Osteoblast (primary cell): ENCODE measurements around the gene PCARE. TPM values are rescaled to one million over a fixed set of nuclear protein-coding genes. Genes with fewer than 3 reads are reported as not detected.

Source experiments
- DNase-seq: peaks from one replicate; pipeline ENCODE4 v3.0.0; 2011; ENCODE audit warnings: low spot score, mixed read lengths; ENCODE audit not compliant: insufficient read length; ENCODE audit errors: missing footprints
- H2AFZ ChIP-seq: 2 replicates; pipeline ENCODE4 v1.6.0; 2011; ENCODE audit warnings: mild to moderate bottlenecking, low read length
- H3K27ac ChIP-seq: 2 replicates; pipeline ENCODE4 v1.5.1; 2011; ENCODE audit warnings: mild to moderate bottlenecking, low read depth, low read length, moderate library complexity
- H3K27me3 ChIP-seq: 2 replicates; pipeline ENCODE4 v1.6.0; 2012; ENCODE audit warnings: mild to moderate bottlenecking, control low read depth, inconsistent platforms, low read length, moderate library complexity; ENCODE audit not compliant: insufficient read depth
- H3K36me3 ChIP-seq: 2 replicates; pipeline ENCODE4 v1.5.1; 2011; ENCODE audit warnings: mild to moderate bottlenecking, low read length, control low read depth, moderate library complexity; ENCODE audit not compliant: insufficient read depth
- H3K4me1 ChIP-seq: 2 replicates; pipeline ENCODE4 v1.5.1; 2011; ENCODE audit warnings: mild to moderate bottlenecking, low read length, control low read depth, moderate library complexity; ENCODE audit not compliant: insufficient read depth
- H3K4me2 ChIP-seq: 2 replicates; pipeline ENCODE4 v1.6.0; 2011; ENCODE audit warnings: mild to moderate bottlenecking, low read length; ENCODE audit not compliant: insufficient read depth
- H3K4me3 ChIP-seq: fragments of 200-600 bp; sonication (generic); 3 replicates; pipeline ENCODE4 v1.5.1; 2012; ENCODE audit warnings: mild to moderate bottlenecking, low read length, inconsistent platforms; ENCODE audit not compliant: insufficient read depth
- H3K79me2 ChIP-seq: 2 replicates; pipeline ENCODE4 v1.6.0; 2012; ENCODE audit warnings: mild to moderate bottlenecking, low read length, control low read depth, inconsistent platforms; ENCODE audit not compliant: insufficient read depth
- H3K9me3 ChIP-seq: 2 replicates; pipeline ENCODE4 v1.5.1; 2011; ENCODE audit warnings: low read depth, low read length, control low read depth
- H4K20me1 ChIP-seq: 2 replicates; pipeline ENCODE4 v1.6.0; 2012; ENCODE audit warnings: mild to moderate bottlenecking, low read length, control low read depth; ENCODE audit not compliant: insufficient read depth
- total RNA-seq: library from RNA; depleted of rRNA; stranded (reverse); fragments of >200 nt; gene quantifications from 2 replicates; pipeline ENCODE4 v1.2.3, GENCODE V29; 2012
- TF ChIP-seq, protein P1 (sequence below): IDR thresholded peaks from 2 replicates; pipeline ENCODE4 v1.5.1; 2011; ENCODE audit warnings: mild to moderate bottlenecking, low read depth, low read length, moderate library complexity; ENCODE audit errors: extremely low read depth

The PCARE gene
- total RNA-seq, 1 donor = not detected

DNA sequence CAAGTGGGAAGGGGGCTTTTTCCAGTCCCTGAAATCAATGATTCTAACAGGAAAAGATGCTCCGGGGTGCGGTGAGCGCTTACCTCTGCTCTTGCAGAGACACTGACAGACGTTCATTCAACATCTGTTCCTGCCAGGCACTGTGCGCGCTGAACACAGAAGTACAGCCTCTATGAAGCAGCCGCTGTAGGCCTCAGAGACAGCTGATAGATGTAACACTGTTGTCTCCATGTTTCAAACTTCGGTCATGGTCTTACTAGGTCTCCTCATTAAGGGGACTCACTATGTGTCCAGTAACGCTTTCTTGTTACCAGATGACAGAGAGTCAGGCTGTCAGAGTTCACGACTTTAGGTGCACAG lies 40.2 kb upstream of the PCARE start:
- no peak for DNase-seq
- Histone ChIP-seq H2AFZ (peak overlapping the region; percentile 72), H3K27ac (peak overlapping the region; percentile 86), H3K36me3 (no peaks in the 10 kb centered on the region), H3K4me1 (peaks cover 60% of the 10 kb centered on the region), H3K27me3 (no peaks in the 10 kb centered on the region), H4K20me1 (no peaks in the 10 kb centered on the region), H3K4me3 (peak overlapping the region; percentile 84), H3K9me3 (no peaks in the 10 kb centered on the region), H3K4me2 (peak overlapping the region; percentile 76), H3K79me2 (peaks cover 38% of the 10 kb centered on the region)
- TF ChIP-seq, protein P1, sequence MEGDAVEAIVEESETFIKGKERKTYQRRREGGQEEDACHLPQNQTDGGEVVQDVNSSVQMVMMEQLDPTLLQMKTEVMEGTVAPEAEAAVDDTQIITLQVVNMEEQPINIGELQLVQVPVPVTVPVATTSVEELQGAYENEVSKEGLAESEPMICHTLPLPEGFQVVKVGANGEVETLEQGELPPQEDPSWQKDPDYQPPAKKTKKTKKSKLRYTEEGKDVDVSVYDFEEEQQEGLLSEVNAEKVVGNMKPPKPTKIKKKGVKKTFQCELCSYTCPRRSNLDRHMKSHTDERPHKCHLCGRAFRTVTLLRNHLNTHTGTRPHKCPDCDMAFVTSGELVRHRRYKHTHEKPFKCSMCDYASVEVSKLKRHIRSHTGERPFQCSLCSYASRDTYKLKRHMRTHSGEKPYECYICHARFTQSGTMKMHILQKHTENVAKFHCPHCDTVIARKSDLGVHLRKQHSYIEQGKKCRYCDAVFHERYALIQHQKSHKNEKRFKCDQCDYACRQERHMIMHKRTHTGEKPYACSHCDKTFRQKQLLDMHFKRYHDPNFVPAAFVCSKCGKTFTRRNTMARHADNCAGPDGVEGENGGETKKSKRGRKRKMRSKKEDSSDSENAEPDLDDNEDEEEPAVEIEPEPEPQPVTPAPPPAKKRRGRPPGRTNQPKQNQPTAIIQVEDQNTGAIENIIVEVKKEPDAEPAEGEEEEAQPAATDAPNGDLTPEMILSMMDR = no peak

- Histone ChIP-seq H3K27me3 (no peaks in the 10 kb centered on the region), H3K4me1 (peaks cover 60% of the 10 kb centered on the region), H3K27ac (peak overlapping the region; percentile 86), H3K36me3 (no peaks in the 10 kb centered on the region), H2AFZ (no peak overlapping the region), H3K9me3 (no peaks in the 10 kb centered on the region), H3K4me3 (no peak overlapping the region), H4K20me1 (no peaks in the 10 kb centered on the region), H3K79me2 (peaks cover 31% of the 10 kb centered on the region), H3K4me2 (peak overlapping the region; percentile 76)
- peak; percentile 94 for DNase-seq
- TF ChIP-seq, protein P1 = no peak
Measured at GRCh38 chr2:29113891-29114321, 39.6 kb upstream of the PCARE start.

DNA sequence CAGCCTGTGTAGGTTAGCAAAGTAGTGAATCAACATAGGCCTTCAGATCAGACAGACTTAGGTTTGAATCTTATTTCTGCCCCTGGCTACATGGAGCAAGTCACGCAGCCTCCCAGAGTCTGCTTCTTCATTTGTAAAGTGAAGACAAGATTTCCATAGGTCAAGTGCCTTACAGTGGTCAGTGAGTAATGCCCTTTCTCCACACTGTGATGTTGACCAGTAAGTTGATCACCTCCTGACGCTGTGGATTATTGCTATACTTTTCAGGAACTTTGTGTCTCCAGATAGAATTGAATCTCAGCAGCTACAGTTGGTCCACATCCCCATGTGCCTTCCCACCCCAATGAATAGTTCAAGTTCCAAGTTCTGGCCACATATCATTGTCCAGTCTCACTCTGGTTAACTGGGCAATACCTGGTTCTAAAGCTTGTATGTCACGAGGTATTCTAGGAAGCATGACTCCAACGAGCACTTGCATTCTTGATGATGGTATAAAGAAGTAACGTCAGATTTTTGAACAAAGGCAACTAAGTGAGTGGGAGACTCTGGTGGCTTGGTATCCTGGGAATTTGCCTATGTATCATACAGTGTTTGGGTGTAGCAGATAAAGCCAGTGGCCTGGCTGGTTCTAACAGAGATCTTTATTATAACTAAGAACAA lies 38.8 kb upstream of the PCARE start:
- Histone ChIP-seq H2AFZ (no peak overlapping the region), H3K27ac (peak overlapping the region; percentile 86), H3K79me2 (peaks cover 24% of the 10 kb centered on the region), H3K4me1 (peaks cover 58% of the 10 kb centered on the region), H3K4me2 (peak overlapping the region; percentile 76), H3K4me3 (no peak overlapping the region), H3K36me3 (no peaks in the 10 kb centered on the region), H3K9me3 (no peaks in the 10 kb centered on the region), H4K20me1 (no peaks in the 10 kb centered on the region), H3K27me3 (no peaks in the 10 kb centered on the region)
- peak; percentile 89 for DNase-seq
- TF ChIP-seq, protein P1 = no peak

GRCh38 chr2:29112379-29112778 lies 38.1 kb upstream of the PCARE start:
- no peaks in the 10 kb centered on the region for H4K20me1 ChIP-seq

More at GRCh38 chr2:29112379-29112778, 38.1 kb upstream of the PCARE start:
- H3K4me3 ChIP-seq = no peak overlapping the region
- no peak overlapping the region for H2AFZ ChIP-seq
- H3K27me3 ChIP-seq = no peaks in the 10 kb centered on the region
- no peaks in the 10 kb centered on the region for H3K9me3 ChIP-seq
- H3K4me1 ChIP-seq = peaks cover 53% of the 10 kb centered on the region
- no peak overlapping the region for H3K4me2 ChIP-seq
- no peaks in the 10 kb centered on the region for H3K36me3 ChIP-seq
- no peak for DNase-seq
- H3K27ac ChIP-seq = peak overlapping the region; percentile 86
- TF ChIP-seq, protein P1 = no peak
- peaks cover 16% of the 10 kb centered on the region for H3K79me2 ChIP-seq
